Measurements from ENCODE around the gene RNF113A. TPM values are rescaled to one million over a fixed set of nuclear protein-coding genes. Genes with fewer than 3 reads are reported as not detected.

The RNF113A gene
- 10.9 and 11.3 TPM in 2 replicates for total RNA-seq (ENCODE audit: low replicate concordance)

- TF ChIP-seq CTCF (IDR thresholded peaks at IDR 0.05) (no peak), EZH2 (IDR thresholded peaks at IDR 0.05) (no peak), EZH2phosphoT487 (IDR thresholded peaks at IDR 0.05) (no peak)
- Histone ChIP-seq H3K79me2 (ENCODE audit: low read depth) (peaks cover 24% of the 10 kb centered on the region), H4K20me1 (ENCODE audit: low read depth) (no peaks in the 10 kb centered on the region), H3K4me1 (no peaks in the 10 kb centered on the region), H3K4me2 (peak within 1 kb of the TSS; percentile 77), H3F3A (ENCODE audit: low read depth) (peaks cover 17% of the 10 kb centered on the region), H3K9ac (peak within 1 kb of the TSS; percentile 50), H3K9me3 (ENCODE audit: low read depth) (no peaks in the 10 kb centered on the region), H2AFZ (replicated peaks) (peak within 1 kb of the TSS; percentile 59), H3K27me3 (no peaks in the 10 kb centered on the region), H3K4me3 (peak within 1 kb of the TSS; percentile 76), H3K27ac (peak within 1 kb of the TSS; percentile 62), H3K36me3 (no peaks in the 10 kb centered on the region)
- peaks cover 10% of the 10 kb centered on the region for H3K4me1 Mint-ChIP-seq
- H3K4me3 Mint-ChIP-seq: peak within 1 kb of the TSS; percentile 96
- peaks cover 2% of the 10 kb centered on the region for H3K36me3 Mint-ChIP-seq
- peak within 1 kb of the TSS; percentile 76 for H3K27ac Mint-ChIP-seq
- no peaks in the 10 kb centered on the region for H3K27me3 Mint-ChIP-seq (ENCODE audit: insufficient read depth, low read depth)
- H3K9me3 Mint-ChIP-seq: peaks cover 10% of the 10 kb centered on the region
- peak; percentile 84 for DNase-seq (ENCODE audit: low spot score)
Observed at GRCh38 chrX:119871599-119872395, at the start of gene RNF113A, which contains the start of gene NDUFA1. Gene RNF113A, minus strand, starts transcription at chrX:119871733. Its CDS starts 120 bp downstream, at chrX:119871613. Gene NDUFA1, plus strand, starts transcription at chrX:119871832. Its CDS starts 80 bp downstream, at chrX:119871912.

GRCh38 chrX:119919835-119920585 lies 48.5 kb upstream of the RNF113A start:
- Mint-ChIP-seq H3K27me3 (ENCODE audit: insufficient read depth, low read depth) (no peaks in the 10 kb centered on the region), H3K27ac (no peak overlapping the region), H3K36me3 (peaks cover 5% of the 10 kb centered on the region), H3K4me1 (no peaks in the 10 kb centered on the region), H3K9me3 (peaks cover 6% of the 10 kb centered on the region), H3K4me3 (no peak overlapping the region)
- Histone ChIP-seq H3K9me3 (ENCODE audit: low read depth) (peaks cover 3% of the 10 kb centered on the region), H3K9ac (no peak overlapping the region), H3K4me1 (no peaks in the 10 kb centered on the region), H3K27me3 (no peaks in the 10 kb centered on the region), H3K27ac (no peak overlapping the region), H3F3A (ENCODE audit: low read depth) (no peaks in the 10 kb centered on the region), H3K36me3 (no peaks in the 10 kb centered on the region), H3K4me2 (no peak overlapping the region), H3K4me3 (no peak overlapping the region), H4K20me1 (ENCODE audit: low read depth) (no peaks in the 10 kb centered on the region), H2AFZ (replicated peaks) (no peak overlapping the region), H3K79me2 (ENCODE audit: low read depth) (no peaks in the 10 kb centered on the region)
- TF ChIP-seq EZH2phosphoT487 (IDR thresholded peaks at IDR 0.05) (no peak), CTCF (IDR thresholded peaks at IDR 0.05) (no peak), EZH2 (IDR thresholded peaks at IDR 0.05) (no peak)
- no peak for DNase-seq (ENCODE audit: low spot score)

GRCh38 chrX:119917877-119918276 lies 46.3 kb upstream of the RNF113A start:
- no peak overlapping the region for H3K4me3 Mint-ChIP-seq
- no peak for TF ChIP-seq EZH2 (IDR thresholded peaks at IDR 0.05)
- no peak for TF ChIP-seq EZH2phosphoT487 (IDR thresholded peaks at IDR 0.05)
- no peak for TF ChIP-seq CTCF (IDR thresholded peaks at IDR 0.05)
- Histone ChIP-seq H3K9me3 (ENCODE audit: low read depth) (peaks cover 3% of the 10 kb centered on the region), H3K79me2 (ENCODE audit: low read depth) (no peaks in the 10 kb centered on the region), H3K27ac (no peak overlapping the region), H3K4me3 (no peak overlapping the region), H3F3A (ENCODE audit: low read depth) (no peaks in the 10 kb centered on the region), H3K36me3 (no peaks in the 10 kb centered on the region), H4K20me1 (ENCODE audit: low read depth) (no peaks in the 10 kb centered on the region), H3K9ac (no peak overlapping the region), H3K4me2 (no peak overlapping the region), H3K4me1 (no peaks in the 10 kb centered on the region), H3K27me3 (no peaks in the 10 kb centered on the region), H2AFZ (replicated peaks) (no peak overlapping the region)
- no peak overlapping the region for H3K27ac Mint-ChIP-seq
- H3K4me1 Mint-ChIP-seq: no peaks in the 10 kb centered on the region
- DNase-seq (ENCODE audit: low spot score): no peak
- peaks cover 8% of the 10 kb centered on the region for H3K9me3 Mint-ChIP-seq
- H3K36me3 Mint-ChIP-seq: no peaks in the 10 kb centered on the region
- no peaks in the 10 kb centered on the region for H3K27me3 Mint-ChIP-seq (ENCODE audit: insufficient read depth, low read depth)
